GM23248 (cell line): ENCODE data around the gene MYO1H.

ENCODE experiments used
- EZH2 ChIP-seq: fragments of 200-600 bp; sonication (generic); IDR thresholded peaks from 2 replicates; pipeline ENCODE4 v1.6.1; 2018; ENCODE audit warnings: antibody characterized with exemption, mild to moderate bottlenecking; ENCODE audit not compliant: insufficient read depth, poor library complexity, severe bottlenecking
- EZH2phosphoT487 ChIP-seq: fragments of 200-600 bp; sonication (generic); IDR thresholded peaks from 2 replicates; pipeline ENCODE4 v1.6.1; 2018; ENCODE audit warnings: antibody characterized with exemption, moderate library complexity, mild to moderate bottlenecking, low read depth; ENCODE audit not compliant: insufficient read depth

- TF ChIP-seq EZH2 = no peak
- no peak for TF ChIP-seq EZH2phosphoT487
Measured at GRCh38 chr12:109329003-109329402, 18.7 kb upstream of the MYO1H start.
